Measurements from ENCODE around the gene STAT5B. TPM values are rescaled to one million over a fixed set of nuclear protein-coding genes. Genes with fewer than 3 reads are reported as not detected.

The STAT5B gene
- total RNA-seq, 1 donor from 2014 or later = 46.8 TPM

- H3K4me3 Mint-ChIP-seq (ENCODE audit: low read depth) = peak overlapping the region; percentile 88
- H3K9me3 Mint-ChIP-seq (ENCODE audit: low read depth) = no peaks in the 10 kb centered on the region
- TF ChIP-seq, protein P1, sequence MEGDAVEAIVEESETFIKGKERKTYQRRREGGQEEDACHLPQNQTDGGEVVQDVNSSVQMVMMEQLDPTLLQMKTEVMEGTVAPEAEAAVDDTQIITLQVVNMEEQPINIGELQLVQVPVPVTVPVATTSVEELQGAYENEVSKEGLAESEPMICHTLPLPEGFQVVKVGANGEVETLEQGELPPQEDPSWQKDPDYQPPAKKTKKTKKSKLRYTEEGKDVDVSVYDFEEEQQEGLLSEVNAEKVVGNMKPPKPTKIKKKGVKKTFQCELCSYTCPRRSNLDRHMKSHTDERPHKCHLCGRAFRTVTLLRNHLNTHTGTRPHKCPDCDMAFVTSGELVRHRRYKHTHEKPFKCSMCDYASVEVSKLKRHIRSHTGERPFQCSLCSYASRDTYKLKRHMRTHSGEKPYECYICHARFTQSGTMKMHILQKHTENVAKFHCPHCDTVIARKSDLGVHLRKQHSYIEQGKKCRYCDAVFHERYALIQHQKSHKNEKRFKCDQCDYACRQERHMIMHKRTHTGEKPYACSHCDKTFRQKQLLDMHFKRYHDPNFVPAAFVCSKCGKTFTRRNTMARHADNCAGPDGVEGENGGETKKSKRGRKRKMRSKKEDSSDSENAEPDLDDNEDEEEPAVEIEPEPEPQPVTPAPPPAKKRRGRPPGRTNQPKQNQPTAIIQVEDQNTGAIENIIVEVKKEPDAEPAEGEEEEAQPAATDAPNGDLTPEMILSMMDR (IDR thresholded peaks at IDR 0.05; ENCODE audit: unreplicated experiment) = no peak
- H3K4me1 Mint-ChIP-seq (ENCODE audit: low read depth) = peaks cover 23% of the 10 kb centered on the region
- H3K27me3 Mint-ChIP-seq = no peaks in the 10 kb centered on the region
- no peak for DNase-seq (ENCODE audit: low spot score, unreplicated experiment)
- no peaks in the 10 kb centered on the region for H3K36me3 Mint-ChIP-seq (ENCODE audit: insufficient read depth)
- peak overlapping the region; percentile 95 for H3K27ac Mint-ChIP-seq
These were observed 1.2 kb downstream of the STAT5B start for GRCh38 chr17:42274812-42275526.

GRCh38 chr17:42274253-42274542 lies 2.0 kb downstream of the STAT5B start:
- Mint-ChIP-seq H3K36me3 (ENCODE audit: insufficient read depth) (no peaks in the 10 kb centered on the region), H3K9me3 (ENCODE audit: low read depth) (no peaks in the 10 kb centered on the region), H3K4me1 (ENCODE audit: low read depth) (peaks cover 23% of the 10 kb centered on the region), H3K27ac (no peak overlapping the region), H3K27me3 (no peaks in the 10 kb centered on the region), H3K4me3 (ENCODE audit: low read depth) (peak overlapping the region; percentile 88)
- TF ChIP-seq, protein P1 (IDR thresholded peaks at IDR 0.05; ENCODE audit: unreplicated experiment) = no peak
- no peak for DNase-seq (ENCODE audit: low spot score, unreplicated experiment)

DNA sequence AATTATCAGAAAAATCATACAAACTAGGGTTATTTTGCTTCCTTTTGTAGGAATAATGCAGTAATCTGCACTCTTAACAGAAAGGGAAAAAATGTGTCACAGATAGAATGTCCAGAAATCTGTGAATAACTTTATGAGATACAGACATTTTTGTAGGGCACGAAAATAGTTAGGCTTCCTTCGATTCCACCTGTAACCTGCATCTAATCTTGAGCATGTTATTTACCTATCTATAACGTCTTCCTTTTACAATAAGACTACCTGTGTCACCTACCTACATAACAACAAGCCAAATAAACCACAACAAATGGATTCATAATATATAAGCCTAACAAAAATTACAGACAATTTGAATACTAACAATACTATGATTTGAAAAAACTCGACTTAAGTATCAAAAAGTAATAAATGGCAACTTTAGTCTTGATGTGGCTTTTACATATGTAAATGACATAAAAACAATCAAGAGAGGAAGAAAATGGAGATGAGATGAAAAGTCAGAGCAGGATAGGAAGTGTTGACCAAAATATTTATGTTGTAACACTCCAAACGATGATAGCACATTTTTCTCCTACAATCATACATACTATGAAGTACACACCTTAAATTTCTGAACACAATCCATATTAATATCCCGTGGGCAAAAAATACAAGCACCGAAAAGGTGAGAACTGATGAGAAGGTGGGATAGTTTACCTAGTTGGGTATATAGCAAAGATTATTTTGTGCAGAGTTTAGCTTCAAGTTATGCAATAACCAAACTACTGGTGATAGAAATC lies 2.5 kb downstream of the STAT5B start:
- no peak for DNase-seq (ENCODE audit: low spot score, unreplicated experiment)
- no peaks in the 10 kb centered on the region for H3K9me3 Mint-ChIP-seq (ENCODE audit: low read depth)
- peak overlapping the region; percentile 51 for H3K4me3 Mint-ChIP-seq (ENCODE audit: low read depth)
- H3K27me3 Mint-ChIP-seq = no peaks in the 10 kb centered on the region
- TF ChIP-seq, protein P1 (IDR thresholded peaks at IDR 0.05; ENCODE audit: unreplicated experiment) = no peak
- H3K36me3 Mint-ChIP-seq (ENCODE audit: insufficient read depth) = no peaks in the 10 kb centered on the region
- H3K4me1 Mint-ChIP-seq (ENCODE audit: low read depth) = peaks cover 23% of the 10 kb centered on the region
- H3K27ac Mint-ChIP-seq = no peak overlapping the region

DNA sequence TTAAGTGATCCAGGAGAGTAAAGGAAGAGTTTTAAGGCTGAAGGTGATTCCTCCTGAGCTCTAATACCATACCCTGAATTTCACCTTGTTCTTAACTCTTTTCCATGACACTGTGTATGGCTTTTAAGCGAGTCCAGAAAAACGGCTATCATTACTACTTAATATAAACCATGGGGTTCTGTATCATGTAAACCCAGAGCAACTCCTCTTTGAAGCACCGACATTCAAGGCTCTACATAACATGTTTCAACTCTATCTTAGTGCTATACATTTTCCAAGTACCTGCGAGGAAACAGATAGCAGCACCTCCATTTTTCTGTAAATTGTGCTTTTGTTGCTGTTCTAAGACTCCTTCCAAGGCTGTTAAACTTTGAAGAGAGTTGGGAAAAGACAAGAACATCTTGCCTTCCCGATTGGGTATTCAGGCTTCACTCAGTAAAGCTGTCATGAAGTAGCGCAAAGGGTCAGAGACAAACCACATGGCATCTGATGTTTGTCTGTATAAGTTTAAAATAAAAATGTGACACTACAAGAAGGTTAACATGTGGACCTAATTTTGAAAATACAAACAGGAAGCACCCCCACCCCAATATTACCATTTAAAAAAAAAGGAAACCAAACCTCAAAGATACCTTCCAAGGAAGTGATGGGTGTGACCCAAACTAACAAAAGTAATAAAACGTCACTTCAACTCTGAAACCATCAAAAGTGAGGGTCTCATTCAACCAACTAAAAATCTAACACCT lies 3.9 kb downstream of the STAT5B start:
- Mint-ChIP-seq H3K27me3 (no peaks in the 10 kb centered on the region), H3K9me3 (ENCODE audit: low read depth) (no peaks in the 10 kb centered on the region), H3K36me3 (ENCODE audit: insufficient read depth) (no peaks in the 10 kb centered on the region), H3K4me3 (ENCODE audit: low read depth) (no peak overlapping the region), H3K27ac (no peak overlapping the region), H3K4me1 (ENCODE audit: low read depth) (peaks cover 19% of the 10 kb centered on the region)
- TF ChIP-seq, protein P1 (IDR thresholded peaks at IDR 0.05; ENCODE audit: unreplicated experiment) = no peak
- no peak for DNase-seq (ENCODE audit: low spot score, unreplicated experiment)

DNA sequence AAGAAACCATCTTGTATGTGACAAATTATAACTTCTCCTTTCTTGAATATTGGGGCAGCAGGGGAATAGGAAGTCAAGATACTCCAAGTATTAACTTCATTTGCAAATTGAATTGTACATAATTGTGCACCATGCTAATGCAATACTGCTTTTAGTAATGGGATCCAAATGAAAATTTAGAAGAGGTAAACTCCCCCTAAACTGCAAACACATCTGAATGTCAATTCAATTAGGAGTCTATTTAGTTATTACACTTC lies 4.5 kb downstream of the STAT5B start:
- H3K27ac Mint-ChIP-seq = no peak overlapping the region
- no peak overlapping the region for H3K4me3 Mint-ChIP-seq (ENCODE audit: low read depth)
- H3K9me3 Mint-ChIP-seq (ENCODE audit: low read depth) = no peaks in the 10 kb centered on the region
- H3K27me3 Mint-ChIP-seq = no peaks in the 10 kb centered on the region
- no peak for DNase-seq (ENCODE audit: low spot score, unreplicated experiment)
- TF ChIP-seq, protein P1 (IDR thresholded peaks at IDR 0.05; ENCODE audit: unreplicated experiment) = no peak
- H3K4me1 Mint-ChIP-seq (ENCODE audit: low read depth) = peaks cover 13% of the 10 kb centered on the region
- no peaks in the 10 kb centered on the region for H3K36me3 Mint-ChIP-seq (ENCODE audit: insufficient read depth)

Measured in progenitor cell of endocrine pancreas (in vitro differentiated cells).